H1 (cell line): ENCODE data around the gene FGF19. TPM values are rescaled to one million over a fixed set of nuclear protein-coding genes. Genes with fewer than 3 reads are reported as not detected.
A peak's percentile ranks its signal among the peaks of the same experiment; 100 is the strongest.

Source experiments
- CTCF ChIA-PET: fragments of 300-600 bp; sonication (Branson Sonifier 250); formaldehyde crosslinking; loops from one replicate; lab custom pipeline; 2021; ENCODE audit not compliant: partially characterized antibody; lab: Charles Lee
- POLR2A ChIA-PET: fragments of 300-600 bp; sonication (Branson Sonifier 250); formaldehyde crosslinking; loops from one replicate; lab custom pipeline; 2021; ENCODE audit warnings: inconsistent platforms; ENCODE audit not compliant: partially characterized antibody; lab: Charles Lee
- DNase-seq, 2 experiments: peaks; one replicate each; pipeline versions ENCODE4 v3.0.0 to v3.0.0-alpha.2; 2010 to 2022; ENCODE audit warnings: low spot score in 2 of 2, low read depth in 1 of 2, mixed read lengths in 1 of 2
- FAIRE-seq: peaks from 2 replicates; lab custom pipeline; 2011; peaks lifted over from hg19 to GRCh38; lab: Jason Lieb, UNC
- H2AFZ ChIP-seq: 2 replicates; pipeline ENCODE4 v1.8.1; 2012; ENCODE audit warnings: low read length, inconsistent platforms
- H2AK5ac ChIP-seq: 2 replicates; pipeline ENCODE4 v1.6.1; 2013; ENCODE audit warnings: low read depth, low read length
- H2BK120ac ChIP-seq: replicated peaks from 2 replicates; pipeline ENCODE3; 2013; ENCODE audit warnings: low read depth, low read length, inconsistent platforms
- H2BK12ac ChIP-seq: 2 replicates; pipeline ENCODE4 v1.6.1; 2013; ENCODE audit warnings: low read depth, low read length
- H2BK15ac ChIP-seq: 2 replicates; pipeline ENCODE4 v1.6.1; 2013; ENCODE audit warnings: low read length
- H2BK20ac ChIP-seq: 2 replicates; pipeline ENCODE4 v1.6.1; 2013; ENCODE audit warnings: low read length
- H2BK5ac ChIP-seq: 2 replicates; pipeline ENCODE4 v1.6.1; 2013; ENCODE audit warnings: low read depth, low read length
- H3K14ac ChIP-seq: 2 replicates; pipeline ENCODE4 v1.6.1; 2013; ENCODE audit warnings: inconsistent platforms; ENCODE audit not compliant: insufficient read length
- H3K18ac ChIP-seq: 2 replicates; pipeline ENCODE4 v1.6.1; 2013; ENCODE audit warnings: low read length; ENCODE audit errors: extremely low read depth
- H3K23ac ChIP-seq: 2 replicates; pipeline ENCODE4 v1.6.1; 2013; ENCODE audit warnings: inconsistent platforms; ENCODE audit not compliant: insufficient read length
- H3K23me2 ChIP-seq: 2 replicates; pipeline ENCODE4 v1.6.1; 2013; ENCODE audit warnings: low read depth, low read length
- H3K27ac ChIP-seq: 2 replicates; pipeline ENCODE4 v1.6.1; 2011; ENCODE audit warnings: low read depth, low read length, inconsistent platforms
- H3K27me3 ChIP-seq, 4 experiments: replicated peaks in 1 of 4; 1 replicate in 1 of 4; 2 replicates in 3 of 4; pipeline versions ENCODE4 v1.6.1 to v1.8.1; 2011 to 2013; ENCODE audit warnings: low read length in 3 of 4, mild to moderate bottlenecking in 3 of 4, inconsistent platforms in 2 of 4, mixed read lengths in 2 of 4, moderate library complexity in 1 of 4; ENCODE audit not compliant: control insufficient read depth in 3 of 4, insufficient read depth in 3 of 4; ENCODE audit errors: extremely low read depth in 1 of 4
- H3K36me3 ChIP-seq, 4 experiments: 2 replicates each; pipeline versions ENCODE4 v1.6.1 to v1.8.1; 2011 to 2013; ENCODE audit warnings: mild to moderate bottlenecking in 4 of 4, low read length in 3 of 4, moderate library complexity in 2 of 4, control low read depth in 1 of 4, inconsistent platforms in 1 of 4; ENCODE audit not compliant: insufficient read depth in 4 of 4, control insufficient read depth in 2 of 4
- H3K4ac ChIP-seq: replicated peaks from 2 replicates; pipeline ENCODE3; 2013; ENCODE audit warnings: low read length, low read depth, mixed read lengths, inconsistent platforms; ENCODE audit not compliant: insufficient read length
- H3K4me1 ChIP-seq, 4 experiments: replicated peaks in 1 of 4; 1 replicate in 1 of 4; 2 replicates in 3 of 4; pipeline versions ENCODE4 v1.6.1 to v1.8.1; 2011 to 2013; ENCODE audit warnings: low read length in 3 of 4, inconsistent platforms in 2 of 4, mixed read lengths in 1 of 4; ENCODE audit not compliant: insufficient read depth in 4 of 4, control insufficient read depth in 3 of 4
- H3K4me2 ChIP-seq, 2 experiments: 2 replicates each; pipeline versions ENCODE4 v1.6.1 to v1.8.1; 2011 to 2013; ENCODE audit warnings: low read depth in 2 of 2, low read length in 2 of 2, control low read depth in 1 of 2, inconsistent platforms in 1 of 2, mild to moderate bottlenecking in 1 of 2; ENCODE audit not compliant: insufficient read depth in 1 of 2
- H3K4me3 ChIP-seq, 4 experiments: fragments of 200-600, 300-600 bp in 1 of 4; sonication (generic), shearing (Covaris generic), sonication (Bioruptor Twin) in 1 of 4; 2 replicates each; pipeline versions ENCODE4 v1.5.1 to v1.8.1; 2011 to 2016; ENCODE audit warnings: low read length in 4 of 4, low read depth in 3 of 4, control low read depth in 2 of 4, inconsistent platforms in 2 of 4, mild to moderate bottlenecking in 2 of 4, mixed read lengths in 1 of 4, moderate library complexity in 1 of 4; ENCODE audit not compliant: insufficient read depth in 2 of 4; ENCODE audit errors: extremely low read depth in 1 of 4
- H3K56ac ChIP-seq: replicated peaks from 2 replicates; pipeline ENCODE3; 2013; ENCODE audit warnings: low read depth, mild to moderate bottlenecking, mixed read lengths, low read length, inconsistent platforms; ENCODE audit not compliant: insufficient read length
- H3K79me1 ChIP-seq: 2 replicates; pipeline ENCODE4 v1.6.1; 2013; ENCODE audit warnings: low read depth, low read length, control low read depth
- H3K79me2 ChIP-seq, 2 experiments: 2 replicates each; pipeline versions ENCODE4 v1.6.1 to v1.8.1; 2012 to 2013; ENCODE audit warnings: low read length in 2 of 2, mild to moderate bottlenecking in 2 of 2, inconsistent platforms in 1 of 2; ENCODE audit not compliant: insufficient read depth in 2 of 2, control insufficient read depth in 1 of 2
- H3K9ac ChIP-seq, 4 experiments: replicated peaks in 1 of 4; 1 replicate in 1 of 4; 2 replicates in 3 of 4; pipeline versions ENCODE4 v1.6.1 to v1.8.1; 2011 to 2013; ENCODE audit warnings: low read depth in 3 of 4, low read length in 3 of 4, control low read depth in 2 of 4, mild to moderate bottlenecking in 2 of 4, moderate library complexity in 2 of 4, inconsistent platforms in 1 of 4; ENCODE audit errors: extremely low read depth in 1 of 4
- H3K9me3 ChIP-seq, 2 experiments: 2 replicates each; pipeline versions ENCODE4 v1.6.1 to v1.8.1; 2012 to 2013; ENCODE audit warnings: mild to moderate bottlenecking in 2 of 2, moderate library complexity in 2 of 2, control low read depth in 1 of 2, inconsistent platforms in 1 of 2, low read depth in 1 of 2, low read length in 1 of 2, mixed read lengths in 1 of 2; ENCODE audit not compliant: insufficient read depth in 2 of 2
- H4K20me1 ChIP-seq, 2 experiments: replicated peaks in 1 of 2; 2 replicates each; pipeline versions ENCODE3 to v1.8.1; 2011 to 2013; ENCODE audit warnings: inconsistent platforms in 2 of 2, low read length in 2 of 2, mild to moderate bottlenecking in 1 of 2; ENCODE audit not compliant: insufficient read depth in 2 of 2, control insufficient read depth in 1 of 2
- H4K5ac ChIP-seq: 2 replicates; pipeline ENCODE4 v1.6.1; 2013; ENCODE audit warnings: low read length, low read depth, mixed read lengths, inconsistent platforms; ENCODE audit not compliant: insufficient read length
- H4K8ac ChIP-seq: 2 replicates; pipeline ENCODE4 v1.8.0; 2013; ENCODE audit warnings: mild to moderate bottlenecking, moderate library complexity, low read length, inconsistent platforms; ENCODE audit not compliant: insufficient read depth; ENCODE audit errors: extremely low read depth
- H4K91ac ChIP-seq: replicated peaks from 2 replicates; pipeline ENCODE3; 2013; ENCODE audit warnings: low read length, mixed read lengths, inconsistent platforms; ENCODE audit not compliant: insufficient read length
- CBX5 ChIP-seq: fragments of 300-800, 300-1000 bp; sonication (generic); IDR thresholded peaks from 2 replicates; pipeline ENCODE4 v1.7.1; 2016; ENCODE audit warnings: antibody characterized with exemption, low read length, low read depth
- CBX8 ChIP-seq: fragments of 300-800, 300-1000 bp; sonication (generic); IDR thresholded peaks from 2 replicates; pipeline ENCODE4 v1.7.1; 2016; ENCODE audit warnings: low read depth, low read length, borderline replicate concordance
- CHD1 ChIP-seq: IDR thresholded peaks from 2 replicates; pipeline ENCODE4 v1.6.1; 2012; ENCODE audit warnings: low read depth, low read length, improper control_type of control experiment
- EGR1 ChIP-seq: IDR thresholded peaks from 2 replicates; pipeline ENCODE4 v1.6.1; 2011; ENCODE audit warnings: low read depth, low read length, borderline replicate concordance
- HDAC2 ChIP-seq, 2 experiments: fragments of 300-600 bp in 1 of 2; sonication (generic) in 1 of 2; IDR thresholded peaks; 2 replicates each; pipeline ENCODE4 v1.6.1; 2011 to 2012; ENCODE audit warnings: low read depth in 2 of 2, low read length in 2 of 2, mild to moderate bottlenecking in 2 of 2, moderate library complexity in 2 of 2, borderline replicate concordance in 1 of 2, inconsistent platforms in 1 of 2
- JUN ChIP-seq: IDR thresholded peaks from 2 replicates; pipeline ENCODE4 v1.6.1; 2011; ENCODE audit warnings: low read depth, mild to moderate bottlenecking, improper control_type of control experiment, low read length
- KDM4A ChIP-seq: IDR thresholded peaks from one replicate; pipeline ENCODE4 v1.7.1; 2012; ENCODE audit warnings: low read depth, mild to moderate bottlenecking, moderate library complexity, low read length, inconsistent platforms; ENCODE audit not compliant: severe bottlenecking
- MAX ChIP-seq: IDR thresholded peaks from 2 replicates; pipeline ENCODE4 v1.6.1; 2012; ENCODE audit warnings: inconsistent platforms
- PHF8 ChIP-seq: fragments of 200-600 bp; sonication (generic); conservative IDR thresholded peaks from 2 replicates; pipeline ENCODE4 v1.7.1; 2012; ENCODE audit warnings: low read depth, mild to moderate bottlenecking, inconsistent platforms, low read length, moderate library complexity
- RNF2 ChIP-seq: fragments of 200-900, 300-1000 bp; sonication (generic); IDR thresholded peaks from 2 replicates; pipeline ENCODE4 v1.7.1; 2016; ENCODE audit warnings: borderline replicate concordance, low read depth, mild to moderate bottlenecking, antibody characterized with exemption, low read length; ENCODE audit not compliant: poor library complexity, severe bottlenecking; ENCODE audit errors: missing control alignments
- SRF ChIP-seq: IDR thresholded peaks from 2 replicates; pipeline ENCODE4 v1.6.1; 2011; ENCODE audit warnings: mild to moderate bottlenecking, low read depth, low read length, moderate library complexity
- TBP ChIP-seq: IDR thresholded peaks from 2 replicates; pipeline ENCODE4 v1.6.1; 2011; ENCODE audit warnings: low read depth, low read length, improper control_type of control experiment
- WGBS, 2 experiments: shearing (Covaris generic) in 1 of 2; methylation state at CpG; one replicate each; pipeline versions ENCODE4 v1.1.6 to v1.1.7; 2013 to 2015; ENCODE audit warnings: low lambda C conversion rate in 2 of 2, mixed read lengths in 2 of 2, inconsistent platforms in 1 of 2, low coverage in 1 of 2, missing lambda C conversion rate in 1 of 2; ENCODE audit not compliant: insufficient replicate concordance in 2 of 2, insufficient coverage in 1 of 2, insufficient read length in 1 of 2; ENCODE audit errors: extremely low coverage in 1 of 2, missing lambda C conversion rate in 1 of 2; 5-methylcytosine and 5-hydroxymethylcytosine counted together
- polyA plus RNA-seq, 7 experiments: library from polyadenylated mRNA; depleted of rRNA in 3 of 7; stranded (reverse) in 5 of 7; unstranded in 2 of 7; fragments of >200 nt in 5 of 7; fragments of 200-250 nt in 2 of 7; gene quantifications; 1 replicate in 5 of 7; 2 replicates in 1 of 7; 4 replicates in 1 of 7; pipeline versions ENCODE4 v1.2.1 to v1.2.3, GENCODE V29; 2011 to 2013; ENCODE audit warnings: missing spikeins in 2 of 7, mixed read lengths in 2 of 7
- total RNA-seq: library from RNA; stranded (reverse); fragmentation: NEBNext Ultra II Directional; extraction: Animal tissue kit (Norgen Biotek cat#: 25700); gene quantifications from 2 replicates; pipeline ENCODE4 v1.2.1, GENCODE V29; 2021

The FGF19 gene
- total and polyA plus RNA-seq, 2 of the 8 experiments (the other 6 are each of a cell fraction or from before 2014, with no cell fraction given): 9.6 to 14.8 TPM

- H4K91ac ChIP-seq: peak overlapping the region; percentile 58
- peak overlapping the region; percentile 57 for H3K4ac ChIP-seq
- H3K4me2 ChIP-seq: peak overlapping the region in 1 of 2 experiments; percentile 16; a peak in 1 of 4 replicates
- H3K23ac ChIP-seq: no peak overlapping the region
- H3K4me3 ChIP-seq: no peak overlapping the region
- H3K27me3 ChIP-seq: no peaks in the 10 kb centered on the region; a peak in 1 of 7 replicates
- H3K36me3 ChIP-seq: peaks cover 0 to 19% (median 8%) of the 10 kb centered on the region in 4 experiments; a peak in 5 of 8 replicates
- no peak overlapping the region for H3K27ac ChIP-seq
- no peaks in the 10 kb centered on the region for H3K79me2 ChIP-seq
- FAIRE-seq: no peak
- H4K20me1 ChIP-seq: peaks cover 0 to 3% of the 10 kb centered on the region in 2 experiments
- no peaks in the 10 kb centered on the region for H3K79me1 ChIP-seq
- POLR2A ChIA-PET: interaction anchor here (0.9 to 10.9 kb wide), 6 partner anchors 9 to 406 kb away, joined by 3 to 197 read pairs (median 6); partner anchors contain the start of gene CCND1
- CTCF ChIA-PET: interaction anchor here (0.8 to 8.4 kb wide), 7 partner anchors 13 to 556 kb away, joined by 3 to 81 read pairs (median 18); partner anchors contain the start of gene LTO1
- no peaks in the 10 kb centered on the region; the same call in 1 of the 2 replicates for H3K23me2 ChIP-seq
- no peak overlapping the region for H4K5ac ChIP-seq
- peak overlapping the region; percentile 86; the same call in 1 of the 2 replicates for H2BK12ac ChIP-seq
- no peak overlapping the region for H3K14ac ChIP-seq
- H2AK5ac ChIP-seq: peak overlapping the region; percentile 25; the same call in 1 of the 2 replicates
- H3K18ac ChIP-seq: no peak overlapping the region
- 76% methylated on average over 13 of the region's 14 CpGs; no CpG with 5 or more reads in 1 of the 2 experiments for WGBS, 2 experiments
- H2BK5ac ChIP-seq: peak overlapping the region; percentile 69; the same call in 1 of the 2 replicates
- peak overlapping the region; percentile 45; the same call in 1 of the 2 replicates for H4K8ac ChIP-seq
- H2BK120ac ChIP-seq: peak overlapping the region; percentile 84
- H2BK20ac ChIP-seq: peak overlapping the region; percentile 98
- peak overlapping the region; percentile 21; the same call in 1 of the 2 replicates for H2BK15ac ChIP-seq
- H3K9ac ChIP-seq: no peak overlapping the region; a peak in 1 of 7 replicates
- no peak overlapping the region for H3K56ac ChIP-seq
- no peaks in the 10 kb centered on the region for H3K9me3 ChIP-seq
- DNase-seq: no peak
- no peak overlapping the region for H2AFZ ChIP-seq
- peaks cover 5 to 18% (median 13%) of the 10 kb centered on the region in 4 experiments for H3K4me1 ChIP-seq
- TF ChIP-seq HDAC2 (IDR thresholded peaks at IDR 0.05; ENCODE audit: borderline replicate concordance in 1 of 2, low read depth in 2 of 2, low read length in 2 of 2): no peak
- TF ChIP-seq JUN: no peak
- no peak for TF ChIP-seq PHF8
- TF ChIP-seq MAX: no peak
- TF ChIP-seq CHD1: no peak
- TF ChIP-seq SRF: no peak
- TF ChIP-seq CBX5: no peak
- TF ChIP-seq CBX8: no peak
- TF ChIP-seq KDM4A: no peak
- TF ChIP-seq RNF2: no peak
- no peak for TF ChIP-seq EGR1
- TF ChIP-seq TBP: no peak
Observed at GRCh38 chr11:69657456-69657910, 46.3 kb downstream of the FGF19 start.
